Activated CD8-positive, alpha-beta memory T cell treated with anti-CD3 and anti-CD28 coated beads, Interleukin-2, amount 50 U/mL, for 4 hours (primary cell): ENCODE data around the gene SGPP1.
"Not testable (repeated sequence)": the region's sequence is repeated elsewhere in the genome, so short reads cannot be mapped to it uniquely, and the experiment has no call there.

Source experiments
- DNase-seq: peaks from one replicate; pipeline ENCODE4 v3.0.0-alpha.2; 2020

The SGPP1 gene

GRCh38 chr14:63672417-63673180 lies 55.3 kb downstream of the SGPP1 start:
- no peak for DNase-seq

GRCh38 chr14:63671987-63672386 lies 55.9 kb downstream of the SGPP1 start:
- no peak for DNase-seq

DNA sequence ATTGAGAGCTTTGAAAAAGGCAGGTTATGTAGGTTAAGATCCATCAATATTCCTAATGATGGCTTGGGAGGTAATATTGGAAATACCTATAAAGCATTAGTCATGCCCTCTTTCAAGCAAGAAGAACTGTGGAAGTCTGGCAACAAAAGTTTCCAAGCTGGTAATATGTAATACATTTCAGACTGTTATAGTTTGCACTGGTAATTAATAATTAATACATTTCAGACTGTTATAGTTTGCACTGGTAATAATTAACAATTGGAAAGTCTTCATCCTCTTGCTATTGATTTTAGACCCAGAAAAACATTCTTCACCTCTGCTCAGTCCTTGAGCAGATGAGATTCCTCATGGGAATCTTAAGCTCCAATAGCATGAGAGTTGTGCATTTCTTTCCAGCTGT lies 57.2 kb downstream of the SGPP1 start:
- DNase-seq, result no peak

DNA sequence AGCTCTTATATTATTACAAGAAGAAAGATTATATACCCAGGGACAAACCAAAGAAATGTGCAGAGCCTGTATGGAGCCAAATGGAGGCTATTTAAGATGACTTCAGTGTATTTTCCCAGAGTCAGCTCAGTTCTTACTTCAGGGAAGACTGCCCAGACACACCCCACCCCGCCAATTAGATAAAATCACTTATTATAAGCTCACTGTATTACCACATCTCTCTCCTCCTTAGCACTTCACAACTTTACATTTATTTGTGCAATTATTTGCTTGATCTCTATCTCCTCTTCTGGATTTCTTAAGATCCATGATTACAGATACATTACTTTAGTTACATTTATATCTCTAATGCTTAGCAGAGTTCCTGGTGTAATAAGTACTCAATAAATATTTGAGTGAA lies 61.5 kb downstream of the SGPP1 start:
- no peak for DNase-seq

DNA sequence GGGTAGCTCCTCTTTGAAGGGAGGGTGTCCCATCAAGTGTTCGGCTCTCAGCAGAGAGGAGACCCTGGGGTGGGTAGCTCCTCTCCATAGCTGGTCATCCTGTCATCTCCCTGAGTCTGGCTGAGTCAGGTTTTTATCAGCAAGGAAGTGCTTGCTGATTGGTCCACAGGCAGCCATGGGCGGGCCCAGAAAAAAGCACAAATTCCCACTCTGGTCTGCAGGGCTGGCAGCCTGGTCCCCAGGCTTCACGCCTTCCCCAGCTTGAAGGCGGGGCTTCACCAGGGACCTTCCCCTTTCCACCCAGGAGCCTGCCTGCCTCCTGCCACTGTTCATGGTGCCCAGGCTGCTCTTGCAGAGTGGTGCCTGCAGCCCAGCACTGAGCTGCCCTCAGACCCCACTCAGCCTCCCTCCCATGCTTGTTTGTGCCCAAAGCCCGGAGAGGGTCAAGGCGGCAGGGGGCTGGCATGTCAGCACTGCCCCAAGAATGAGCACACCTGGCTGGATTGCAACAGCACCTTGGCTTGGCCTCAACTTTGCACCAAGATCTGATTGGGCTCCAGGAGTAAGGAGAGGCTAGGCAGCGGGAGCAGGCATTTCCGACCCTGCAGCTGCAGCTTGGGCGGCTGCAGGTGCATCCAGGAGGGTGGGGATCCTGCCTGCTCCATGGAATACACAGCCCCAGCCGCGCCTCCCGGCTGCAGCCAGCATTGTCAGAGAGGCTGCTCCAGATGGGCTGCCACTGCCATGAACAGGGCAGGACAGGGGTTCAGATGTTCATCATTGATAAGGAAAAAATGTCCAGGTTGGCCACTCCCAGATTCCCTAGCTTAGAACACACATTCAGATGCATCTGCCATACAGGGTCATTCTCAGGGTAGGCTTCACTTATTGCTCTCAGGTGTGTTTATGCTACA lies 64.2 kb downstream of the SGPP1 start:
- DNase-seq, result no peak

DNA sequence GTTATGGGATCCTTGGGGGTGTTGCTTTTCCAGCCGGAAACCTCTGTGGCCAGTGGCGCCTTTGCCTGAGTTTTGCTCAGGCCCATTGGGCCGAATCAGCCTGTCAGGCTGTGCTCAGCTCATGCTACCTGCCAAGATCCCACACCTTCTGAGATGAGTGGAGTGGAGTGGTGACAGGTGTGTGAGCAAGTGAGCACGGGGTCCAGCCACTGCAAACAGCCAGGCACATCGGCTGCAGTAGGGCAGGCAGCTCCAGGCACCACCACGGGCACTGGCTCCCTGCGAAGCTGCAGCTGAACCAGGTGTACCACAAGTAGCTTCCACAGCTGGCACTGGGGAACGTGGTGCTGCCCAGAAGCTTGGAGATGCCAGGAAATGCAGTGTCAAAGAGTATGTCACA lies 65.1 kb downstream of the SGPP1 start:
- DNase-seq, result no peak

DNA sequence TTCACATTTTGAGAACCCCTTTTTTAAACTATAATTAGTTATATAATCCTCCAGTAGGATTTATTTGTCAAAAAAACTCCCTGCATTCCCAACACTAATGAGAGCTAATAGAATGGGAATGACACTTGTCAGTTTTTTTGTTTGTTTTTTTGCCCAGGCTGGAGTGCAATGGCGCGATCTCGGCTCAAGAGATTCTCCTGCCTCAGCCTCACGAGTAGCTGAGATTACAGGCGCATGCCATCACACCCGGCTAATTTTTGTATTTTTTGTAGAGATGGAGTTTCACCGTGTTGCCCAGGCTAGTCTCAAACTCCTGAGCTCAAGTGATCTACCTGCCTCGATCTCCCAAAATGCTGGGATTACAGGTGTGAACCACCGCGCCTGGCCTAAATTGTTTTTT lies 66.0 kb downstream of the SGPP1 start:
- DNase-seq, result not testable (repeated sequence)

DNA sequence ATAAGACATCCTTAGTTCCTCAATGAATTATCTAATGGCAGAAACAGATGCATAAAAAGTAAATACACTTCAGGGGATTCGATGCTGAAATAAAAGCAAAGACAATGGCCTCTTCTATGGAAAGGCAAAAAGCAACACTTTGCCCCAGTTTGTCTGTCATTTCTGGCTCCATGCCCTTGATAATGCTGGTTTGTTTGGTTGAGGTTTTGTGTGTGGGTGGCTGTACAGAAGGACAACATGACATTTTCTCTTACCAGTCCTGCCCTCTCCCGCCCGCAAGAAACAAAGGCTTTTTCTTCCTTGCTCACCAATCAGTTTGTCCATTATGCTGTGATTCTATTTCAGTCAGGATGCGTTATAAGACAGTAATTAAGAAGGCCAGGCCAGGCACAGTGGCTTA lies 68.1 kb downstream of the SGPP1 start:
- no peak for DNase-seq

- DNase-seq, result no peak
These were observed 71.7 kb downstream of the SGPP1 start for GRCh38 chr14:63656194-63656593.

GRCh38 chr14:63654936-63655335 lies 72.9 kb downstream of the SGPP1 start:
- DNase-seq, result no peak

DNA sequence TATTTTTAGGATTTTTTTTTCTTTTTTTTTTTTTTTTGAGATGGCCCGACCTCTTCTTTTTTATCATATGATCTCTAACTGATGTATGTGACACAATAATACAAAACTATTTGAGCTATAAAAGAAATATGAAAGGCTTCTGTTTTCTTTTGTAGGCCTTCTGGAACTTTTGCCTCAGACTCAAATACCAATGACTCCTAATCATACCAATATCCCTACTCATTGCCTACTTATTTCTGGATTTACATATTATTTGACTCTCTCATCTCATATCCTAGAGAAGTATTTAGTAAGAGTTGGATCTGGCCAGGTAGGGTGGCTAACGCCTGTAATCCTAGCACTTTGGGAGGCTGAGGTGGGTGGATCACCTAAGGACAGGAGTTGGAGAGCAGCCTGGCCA lies 73.5 kb downstream of the SGPP1 start:
- no peak for DNase-seq

DNA sequence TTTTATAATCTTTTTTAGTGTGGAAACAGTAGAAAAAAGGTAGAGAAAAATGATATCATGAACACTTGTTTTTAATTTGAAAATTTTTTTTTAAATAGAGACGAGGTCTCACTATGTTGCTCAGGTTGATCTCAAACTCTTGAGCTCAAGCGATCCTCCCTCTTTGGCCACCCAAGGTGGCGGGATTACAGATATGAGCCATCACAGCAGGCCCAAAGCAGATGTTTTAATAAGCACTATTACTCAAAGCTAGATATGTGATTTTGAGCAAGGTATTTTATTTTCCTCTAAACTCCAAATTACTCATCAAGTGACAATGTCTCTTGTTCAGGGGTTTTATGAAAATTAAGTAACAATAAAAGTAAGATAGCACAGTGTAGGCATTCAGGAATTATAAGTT lies 75.5 kb downstream of the SGPP1 start:
- no peak for DNase-seq

- DNase-seq, result peak; percentile 44
These were observed 77.5 kb downstream of the SGPP1 start for GRCh38 chr14:63650256-63650952.

DNA sequence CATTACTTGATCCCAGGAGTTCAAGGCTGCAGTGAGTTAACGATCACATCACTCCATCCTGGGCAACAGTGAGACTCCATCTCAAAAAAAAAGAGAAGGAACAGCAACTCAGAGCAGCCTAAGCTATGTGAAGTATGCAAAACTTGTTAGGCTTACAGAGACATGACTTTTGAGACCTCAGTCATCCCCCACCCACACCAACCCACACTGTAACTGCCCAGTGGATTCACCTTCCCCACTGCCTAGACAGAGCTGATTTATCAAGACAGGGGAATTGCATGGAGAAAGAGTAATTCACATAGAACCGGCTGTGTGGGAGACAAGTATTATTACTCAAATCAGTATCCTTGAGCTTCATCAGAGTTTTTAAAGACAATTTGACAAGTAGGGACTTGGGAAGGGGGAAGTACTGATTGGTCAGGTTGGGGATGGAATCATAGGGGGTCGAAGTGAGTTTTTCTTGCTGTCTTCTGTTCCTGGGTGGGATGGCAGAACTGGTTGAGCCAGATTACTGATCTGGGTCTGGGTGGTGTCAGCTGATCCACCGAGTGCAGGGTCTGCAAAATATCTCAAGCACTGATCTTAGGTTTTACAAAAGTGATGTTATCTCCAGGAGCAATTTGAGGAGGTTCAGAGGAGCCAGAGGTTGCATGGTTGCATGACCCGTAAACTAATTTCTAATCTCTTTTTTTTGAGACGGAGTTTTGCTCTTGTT lies 80.0 kb downstream of the SGPP1 start:
- DNase-seq, result no peak

DNA sequence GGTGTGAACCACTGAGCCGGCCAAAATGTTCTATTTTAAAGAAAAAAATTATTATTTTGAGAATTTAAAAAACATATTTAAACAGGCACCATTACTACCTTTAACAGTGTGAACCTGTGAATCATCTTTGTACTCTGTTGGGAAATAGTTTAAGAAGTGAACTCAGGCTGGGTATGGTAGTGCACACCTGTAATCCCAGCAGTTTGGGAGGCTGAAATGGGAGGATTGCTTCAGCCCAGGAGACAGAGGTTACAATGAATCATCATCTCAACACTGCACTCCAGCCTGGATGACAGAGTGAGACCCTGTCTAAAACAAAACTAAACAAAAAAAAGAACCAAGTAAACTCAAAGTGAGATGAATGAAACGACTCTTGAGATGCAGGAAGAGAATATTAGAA lies 83.1 kb downstream of the SGPP1 start:
- DNase-seq, result no peak

GRCh38 chr14:63642656-63643382 lies 85.0 kb downstream of the SGPP1 start:
- DNase-seq, result no peak

DNA sequence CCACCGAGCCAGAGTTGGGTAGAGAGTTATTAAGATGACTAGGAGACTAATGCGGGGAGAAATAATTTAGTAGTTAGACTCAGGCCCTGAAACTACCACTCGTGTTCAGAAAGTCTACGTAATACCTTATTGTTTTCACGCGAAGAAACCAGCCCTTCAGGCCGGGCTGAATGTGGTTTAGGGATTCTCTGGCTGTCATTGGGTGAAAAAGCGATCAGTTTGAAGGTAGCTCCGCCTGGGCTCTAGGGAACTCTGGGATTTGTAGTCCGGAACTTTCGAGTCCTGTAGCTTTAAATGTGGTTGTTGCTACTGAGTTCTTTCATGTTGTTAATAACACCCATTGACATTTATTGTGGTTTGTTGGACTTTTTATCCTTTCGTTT lies 85.6 kb downstream of the SGPP1 start:
- DNase-seq, result peak; percentile 69

GRCh38 chr14:63641473-63642228 lies 86.2 kb downstream of the SGPP1 start, which contains the start of gene WDR89:
TSS of gene WDR89 (minus strand) at chr14:63641871. CDS start at chr14:63599942, 41,929 bp downstream.
- DNase-seq, result peak; percentile 92

DNA sequence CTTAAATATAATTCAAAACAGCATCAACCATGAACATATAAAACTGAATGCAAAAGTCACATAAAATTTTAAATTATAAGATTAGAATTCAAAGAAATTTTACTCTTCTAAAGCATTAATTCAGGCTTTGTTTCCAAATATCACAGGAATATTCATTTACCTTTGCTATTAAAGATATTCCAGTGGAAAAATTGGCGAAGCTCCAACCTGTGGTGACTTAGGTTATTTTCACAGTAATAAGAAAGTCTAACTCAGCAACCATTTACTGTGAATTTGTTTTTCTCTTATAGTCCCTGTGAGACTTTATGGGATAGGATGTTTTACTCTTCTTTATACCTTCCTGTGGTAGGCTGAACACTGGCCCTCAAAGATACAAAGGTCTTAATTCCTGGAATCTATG lies 89.4 kb downstream of the SGPP1 start:
- DNase-seq, result no peak

GRCh38 chr14:63636094-63636635 lies 91.7 kb downstream of the SGPP1 start:
- not testable (repeated sequence) for DNase-seq
